ENCODE results near the gene LINGO4. TPM values are rescaled to one million over a fixed set of nuclear protein-coding genes. Genes with fewer than 3 reads are reported as not detected.
A peak's percentile ranks its signal among the peaks of the same experiment; 100 is the strongest.

The LINGO4 gene
- total and polyA plus RNA-seq, 11 donors = 0.11 to 1.0 (median 0.56) TPM

- no peaks in the 10 kb centered on the region for H3K9me3 ChIP-seq
- ATAC-seq = no peak
- H3K4me3 ChIP-seq = no peak overlapping the region
- H3K36me3 ChIP-seq = no peaks in the 10 kb centered on the region
- 78 to 81% (median 80%) methylated on average over 8 of the region's 8 CpGs for WGBS, 4 donors
- H3K27ac ChIP-seq = no peak overlapping the region
- no peak for DNase-seq
- no peaks in the 10 kb centered on the region for H3K27me3 ChIP-seq
- TF ChIP-seq CTCF (IDR thresholded peaks at IDR 0.05) = no peak
- TF ChIP-seq POLR2A (IDR thresholded peaks at IDR 0.05) = no peak
- intact Hi-C loops (cut with DNase I) = no loop called here
- peaks cover 0 to 22% (median under 1%) of the 10 kb centered on the region in 12 donors for H3K4me1 ChIP-seq
These were observed 18.0 kb upstream of the LINGO4 start for GRCh38 chr1:151823175-151823574.

- intact Hi-C loops (cut with DNase I) = no loop called here
- H3K27ac ChIP-seq = no peak overlapping the region
- 59 to 66% (median 63%) methylated on average over 7 of the region's 7 CpGs for WGBS, 4 donors
- ATAC-seq = no peak
- TF ChIP-seq CTCF (IDR thresholded peaks at IDR 0.05) (no peak), POLR2A (IDR thresholded peaks at IDR 0.05) (no peak)
- no peaks in the 10 kb centered on the region for H3K9me3 ChIP-seq
- no peaks in the 10 kb centered on the region for H3K36me3 ChIP-seq
- H3K4me3 ChIP-seq = no peak overlapping the region
- H3K27me3 ChIP-seq = no peaks in the 10 kb centered on the region
- peaks cover 0 to 20% (median 0%) of the 10 kb centered on the region in 12 donors for H3K4me1 ChIP-seq
- no peak for DNase-seq
These were observed 17.2 kb upstream of the LINGO4 start for GRCh38 chr1:151822404-151822803.

- Histone ChIP-seq H3K4me1 (peaks cover 0 to 17% (median 0%) of the 10 kb centered on the region in 12 donors), H3K4me3 (no peak overlapping the region), H3K36me3 (peaks cover 0 to 4% (median 0%) of the 10 kb centered on the region in 9 donors), H3K27me3 (no peaks in the 10 kb centered on the region), H3K27ac (no peak overlapping the region), H3K9me3 (no peaks in the 10 kb centered on the region)
- TF ChIP-seq CTCF (IDR thresholded peaks at IDR 0.05) (no peak), POLR2A (IDR thresholded peaks at IDR 0.05) (no peak)
- no peak for DNase-seq
- intact Hi-C loops (cut with DNase I) = no loop called here
- ATAC-seq = peak in 1 of 4 donors; percentile 28
- 4 to 9% (median 6%) methylated on average over 2 of the region's 2 CpGs for WGBS, 4 donors
These were observed 15.7 kb upstream of the LINGO4 start for GRCh38 chr1:151820940-151821339.

GRCh38 chr1:151819976-151820623 is 14.9 kb upstream of the LINGO4 start:
- no peaks in the 10 kb centered on the region for H3K9me3 ChIP-seq
- H3K27me3 ChIP-seq = no peaks in the 10 kb centered on the region
- H3K36me3 ChIP-seq = peaks cover 0 to 9% (median 0%) of the 10 kb centered on the region in 9 donors
- no peak for DNase-seq
- no peak overlapping the region for H3K4me3 ChIP-seq
- intact Hi-C loops (cut with DNase I) = no loop called here
- no peak overlapping the region for H3K27ac ChIP-seq
- peaks cover 0 to 13% (median 0%) of the 10 kb centered on the region in 12 donors for H3K4me1 ChIP-seq
- peak in 2 of 4 donors; percentile 25 to 45 for ATAC-seq
- TF ChIP-seq POLR2A (IDR thresholded peaks at IDR 0.05) (no peak), CTCF (IDR thresholded peaks at IDR 0.05) (no peak)
- 64 to 81% (median 79%) methylated on average over 7 of the region's 7 CpGs for WGBS, 4 donors
